Smooth muscle cell (in vitro differentiated cells): ENCODE results near the gene CPPED1. TPM values are rescaled to one million over a fixed set of nuclear protein-coding genes. Genes with fewer than 3 reads are reported as not detected.

Source experiments
- DNase-seq: peaks from one replicate; lab custom pipeline; 2025; ENCODE audit not compliant: unreplicated experiment; lab: John Stamatoyannopoulos, UW
- H2AFZ ChIP-seq: fragments of 200-600 bp; sonication (generic); 2 replicates; pipeline ENCODE4 v1.6.0; 2016; ENCODE audit warnings: antibody characterized with exemption, low read depth, mild to moderate bottlenecking
- H3F3A ChIP-seq: fragments of 200-600 bp; sonication (generic); 2 replicates; pipeline ENCODE4 v1.6.0; 2017; ENCODE audit warnings: antibody characterized with exemption, low read depth
- H3K27ac ChIP-seq: fragments of 200-600 bp; sonication (generic); 2 replicates; pipeline ENCODE4 v1.5.1; 2016; ENCODE audit warnings: low read depth, mild to moderate bottlenecking
- H3K27me3 ChIP-seq: fragments of 200-600 bp; sonication (generic); 2 replicates; pipeline ENCODE4 v1.6.1; 2016; ENCODE audit warnings: low read depth, mild to moderate bottlenecking
- H3K36me3 ChIP-seq: fragments of 200-600 bp; sonication (generic); 2 replicates; pipeline ENCODE4 v1.5.1; 2016; ENCODE audit warnings: low read depth
- H3K4me1 ChIP-seq: fragments of 200-600 bp; sonication (generic); 2 replicates; pipeline ENCODE4 v1.5.1; 2016; ENCODE audit warnings: low read depth
- H3K4me2 ChIP-seq: fragments of 200-600 bp; sonication (generic); 2 replicates; pipeline ENCODE4 v1.6.0; 2016; ENCODE audit warnings: mild to moderate bottlenecking
- H3K4me3 ChIP-seq: fragments of 200-600 bp; sonication (generic); 2 replicates; pipeline ENCODE4 v1.5.1; 2016; ENCODE audit warnings: mild to moderate bottlenecking
- H3K79me2 ChIP-seq: fragments of 200-600 bp; sonication (generic); 2 replicates; pipeline ENCODE4 v1.6.0; 2016; ENCODE audit warnings: low read depth, mild to moderate bottlenecking
- H3K9ac ChIP-seq: fragments of 200-600 bp; sonication (generic); 2 replicates; pipeline ENCODE4 v1.6.0; 2016; ENCODE audit warnings: low read depth
- H3K9me3 ChIP-seq: fragments of 200-600 bp; sonication (generic); replicated peaks from 2 replicates; pipeline ENCODE4 v1.5.1; 2016; ENCODE audit warnings: low read depth
- H4K20me1 ChIP-seq: fragments of 200-600 bp; sonication (generic); 2 replicates; pipeline ENCODE4 v1.6.0; 2016; ENCODE audit warnings: low read depth
- WGBS: methylation state at CpG from one replicate; pipeline ENCODE4 v1.1.7; 2016; ENCODE audit warnings: low lambda C conversion rate; 5-methylcytosine and 5-hydroxymethylcytosine counted together
- polyA plus RNA-seq: library from polyadenylated mRNA; unstranded; fragments of >200 nt; fragmentation: Nextera tagmentation; extraction: Ambion mirVana; gene quantifications from 2 replicates; pipeline ENCODE4 v1.2.1, GENCODE V29; 2016
- total RNA-seq: library from RNA; depleted of rRNA; stranded (reverse); fragments of >200 nt; gene quantifications from 2 replicates; pipeline ENCODE4 v1.2.3, GENCODE V29; 2014
- TF ChIP-seq, protein P1 (sequence below): fragments of 200-600 bp; sonication (generic); IDR thresholded peaks from 2 replicates; pipeline ENCODE4 v1.5.1; 2017; ENCODE audit warnings: borderline replicate concordance, mild to moderate bottlenecking, antibody characterized with exemption; ENCODE audit not compliant: insufficient read depth, poor library complexity, severe bottlenecking

Gene CPPED1
- total and polyA plus RNA-seq, 2 experiments from 2014 or later = 17.2 to 20.9 TPM

DNA sequence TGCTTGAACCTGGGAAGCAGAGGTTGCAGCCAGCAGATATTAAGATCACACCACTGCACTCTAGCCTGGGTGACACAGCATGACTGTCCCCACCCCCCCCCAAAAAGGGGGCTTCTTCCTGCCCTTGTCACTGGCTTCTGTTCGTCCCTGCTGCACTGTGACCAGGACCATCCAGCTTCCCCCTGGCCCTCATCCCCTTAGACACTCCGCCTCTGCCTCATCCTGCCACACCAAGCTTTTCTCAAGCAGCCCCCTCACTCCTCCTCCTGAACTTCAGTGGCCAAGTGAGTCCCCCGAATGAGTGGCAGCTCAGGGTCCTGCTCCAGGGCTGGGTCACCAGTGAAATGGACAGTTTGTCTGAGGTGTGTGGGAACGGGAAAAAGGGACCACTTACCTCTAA, 177.3 kb downstream of the CPPED1 start:
- Histone ChIP-seq H3K27ac (no peak overlapping the region), H3K36me3 (no peaks in the 10 kb centered on the region), H3F3A (no peaks in the 10 kb centered on the region), H3K79me2 (no peaks in the 10 kb centered on the region), H3K4me1 (no peaks in the 10 kb centered on the region), H3K9me3 (no peaks in the 10 kb centered on the region), H4K20me1 (no peaks in the 10 kb centered on the region), H3K4me2 (no peak overlapping the region), H3K27me3 (no peaks in the 10 kb centered on the region), H2AFZ (no peak overlapping the region), H3K9ac (no peak overlapping the region), H3K4me3 (no peak overlapping the region)
- WGBS = 86% methylated on average over 4 of the region's 4 CpGs
- TF ChIP-seq, protein P1, sequence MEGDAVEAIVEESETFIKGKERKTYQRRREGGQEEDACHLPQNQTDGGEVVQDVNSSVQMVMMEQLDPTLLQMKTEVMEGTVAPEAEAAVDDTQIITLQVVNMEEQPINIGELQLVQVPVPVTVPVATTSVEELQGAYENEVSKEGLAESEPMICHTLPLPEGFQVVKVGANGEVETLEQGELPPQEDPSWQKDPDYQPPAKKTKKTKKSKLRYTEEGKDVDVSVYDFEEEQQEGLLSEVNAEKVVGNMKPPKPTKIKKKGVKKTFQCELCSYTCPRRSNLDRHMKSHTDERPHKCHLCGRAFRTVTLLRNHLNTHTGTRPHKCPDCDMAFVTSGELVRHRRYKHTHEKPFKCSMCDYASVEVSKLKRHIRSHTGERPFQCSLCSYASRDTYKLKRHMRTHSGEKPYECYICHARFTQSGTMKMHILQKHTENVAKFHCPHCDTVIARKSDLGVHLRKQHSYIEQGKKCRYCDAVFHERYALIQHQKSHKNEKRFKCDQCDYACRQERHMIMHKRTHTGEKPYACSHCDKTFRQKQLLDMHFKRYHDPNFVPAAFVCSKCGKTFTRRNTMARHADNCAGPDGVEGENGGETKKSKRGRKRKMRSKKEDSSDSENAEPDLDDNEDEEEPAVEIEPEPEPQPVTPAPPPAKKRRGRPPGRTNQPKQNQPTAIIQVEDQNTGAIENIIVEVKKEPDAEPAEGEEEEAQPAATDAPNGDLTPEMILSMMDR = no peak
- no peak for DNase-seq

DNA sequence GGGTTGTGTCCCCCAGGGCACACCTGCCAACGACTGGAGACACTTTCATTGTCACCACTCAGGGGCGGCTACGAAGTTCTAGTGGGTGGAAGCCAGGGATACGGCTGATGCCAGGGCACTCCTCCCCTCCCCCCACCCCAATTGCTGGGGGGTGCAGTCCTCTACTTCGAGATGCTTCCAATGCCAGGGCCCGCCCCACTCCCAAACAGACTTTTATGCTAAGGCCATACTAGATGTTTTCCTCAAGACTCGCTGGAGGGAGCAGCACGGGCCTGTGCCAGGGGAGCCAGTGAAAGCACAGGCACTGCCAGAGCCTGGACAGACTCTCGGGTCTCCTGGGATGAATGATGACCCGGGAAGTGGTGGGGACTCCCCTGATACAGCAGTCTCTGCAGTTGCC, 178.0 kb downstream of the CPPED1 start:
- WGBS = 88% methylated on average over 9 of the region's 10 CpGs
- no peaks in the 10 kb centered on the region for H3K9me3 ChIP-seq
- no peaks in the 10 kb centered on the region for H3K4me1 ChIP-seq
- H3K79me2 ChIP-seq = no peaks in the 10 kb centered on the region
- no peak overlapping the region for H3K4me3 ChIP-seq
- no peak for DNase-seq
- no peak overlapping the region for H3K9ac ChIP-seq
- H3K27ac ChIP-seq = no peak overlapping the region
- TF ChIP-seq, protein P1 = no peak
- H4K20me1 ChIP-seq = no peaks in the 10 kb centered on the region
- H3K27me3 ChIP-seq = no peaks in the 10 kb centered on the region
- H2AFZ ChIP-seq = no peak overlapping the region
- H3K36me3 ChIP-seq = no peaks in the 10 kb centered on the region
- H3K4me2 ChIP-seq = no peak overlapping the region
- H3F3A ChIP-seq = no peaks in the 10 kb centered on the region

DNA sequence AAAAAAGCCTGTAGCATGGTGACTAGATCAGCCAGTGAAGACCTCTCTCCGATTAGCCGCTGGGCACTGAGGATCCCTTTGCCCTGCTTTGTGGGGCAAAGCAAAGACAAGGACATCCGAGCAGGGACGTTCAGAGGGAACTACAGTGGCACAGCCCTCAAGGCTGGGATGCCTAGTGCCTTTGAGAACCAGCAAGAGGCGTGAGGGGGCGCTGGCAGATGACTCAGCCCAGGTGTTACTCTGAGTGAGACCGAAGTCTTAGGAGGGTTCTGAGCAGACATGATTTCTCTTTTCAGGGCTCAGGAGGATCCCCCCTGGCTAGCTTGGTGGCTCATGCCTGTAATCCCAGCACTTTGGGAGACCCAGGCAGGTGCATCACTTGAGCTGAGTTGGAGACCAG, 178.6 kb downstream of the CPPED1 start:
- no peaks in the 10 kb centered on the region for H3K4me1 ChIP-seq
- H2AFZ ChIP-seq = no peak overlapping the region
- no peak overlapping the region for H3K4me2 ChIP-seq
- H3K9ac ChIP-seq = no peak overlapping the region
- H3K4me3 ChIP-seq = no peak overlapping the region
- no peak for DNase-seq
- no peaks in the 10 kb centered on the region for H3K9me3 ChIP-seq
- no peaks in the 10 kb centered on the region for H3K27me3 ChIP-seq
- no peaks in the 10 kb centered on the region for H3K36me3 ChIP-seq
- H3K27ac ChIP-seq = no peak overlapping the region
- no peaks in the 10 kb centered on the region for H3K79me2 ChIP-seq
- no peaks in the 10 kb centered on the region for H4K20me1 ChIP-seq
- TF ChIP-seq, protein P1 = no peak
- WGBS = 86% methylated on average over 7 of the region's 7 CpGs
- no peaks in the 10 kb centered on the region for H3F3A ChIP-seq

DNA sequence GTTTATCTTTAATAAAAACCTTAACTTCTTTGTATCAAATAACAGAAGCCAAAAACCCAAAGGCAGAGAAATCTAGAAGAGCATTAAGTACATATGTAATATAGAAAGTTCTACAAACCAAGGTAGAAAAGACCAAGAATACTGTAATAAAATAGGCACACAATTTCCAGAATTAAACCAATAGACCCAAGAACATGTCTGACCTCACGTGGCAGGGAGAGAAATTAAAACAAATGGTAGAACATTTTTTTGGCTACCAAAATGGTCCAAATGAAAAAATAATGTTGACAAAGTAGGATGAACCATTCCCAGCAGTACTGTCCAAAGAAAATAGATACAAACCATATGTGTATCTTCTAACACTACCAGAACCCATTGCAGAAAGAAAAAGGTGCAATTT, 183.5 kb downstream of the CPPED1 start:
- Histone ChIP-seq H4K20me1 (no peaks in the 10 kb centered on the region), H3F3A (no peaks in the 10 kb centered on the region), H3K4me1 (no peaks in the 10 kb centered on the region), H2AFZ (no peak overlapping the region), H3K9me3 (no peaks in the 10 kb centered on the region), H3K4me2 (no peak overlapping the region), H3K27ac (no peak overlapping the region), H3K4me3 (no peak overlapping the region), H3K9ac (no peak overlapping the region), H3K27me3 (no peaks in the 10 kb centered on the region), H3K79me2 (no peaks in the 10 kb centered on the region), H3K36me3 (no peaks in the 10 kb centered on the region)
- DNase-seq = no peak
- 96% methylated on average over 1 of the region's 1 CpG for WGBS
- TF ChIP-seq, protein P1 = no peak
